K562 (cell line): ENCODE results near the gene RAB24. TPM values are rescaled to one million over a fixed set of nuclear protein-coding genes. Genes with fewer than 3 reads are reported as not detected.
A peak's percentile ranks its signal among the peaks of the same experiment; 100 is the strongest.

Source experiments
- CBFB ChIP-seq: sonication (generic); formaldehyde crosslinking; IDR thresholded peaks from 2 replicates; pipeline ENCODE4 v1.4.0; 2020; ENCODE audit warnings: mild to moderate bottlenecking, missing genetic modification reagents
- CREM ChIP-seq: IDR thresholded peaks from 2 replicates; pipeline ENCODE4 v1.6.1; 2014; ENCODE audit warnings: antibody characterized with exemption, low read depth
- DPF2 ChIP-seq: fragments of 450-650 bp; IDR thresholded peaks from 2 replicates; pipeline ENCODE4 v1.6.1; 2016
- HMG20A ChIP-seq: fragments of 450-650 bp; formaldehyde crosslinking; conservative IDR thresholded peaks from 2 replicates; pipeline ENCODE4 v1.4.0; 2020; ENCODE audit warnings: mild to moderate bottlenecking, mixed read lengths
- HSF4 ChIP-seq: fragments of 250-450 bp; sonication (Bioruptor Pico); IDR thresholded peaks from 2 replicates; pipeline ENCODE4 v2.1.2; 2022; ENCODE audit warnings: mild to moderate bottlenecking, moderate library complexity, borderline replicate concordance
- IFI16 ChIP-seq: fragments of 250-450 bp; sonication (Bioruptor Pico); IDR thresholded peaks from 2 replicates; pipeline ENCODE4 v2.1.2; 2022; ENCODE audit warnings: mild to moderate bottlenecking, inconsistent platforms
- JUND ChIP-seq, 2 experiments: IDR thresholded peaks; 2 replicates in 1 of 2; 3 replicates in 1 of 2; pipeline ENCODE4 v1.6.1; 2011; ENCODE audit warnings: borderline replicate concordance in 2 of 2, low read depth in 2 of 2, low read length in 2 of 2, improper control_type of control experiment in 1 of 2, missing biosample characterization in 1 of 2, missing genetic modification characterization in 1 of 2, missing genetic modification reagents in 1 of 2
- KDM1A ChIP-seq, 2 experiments: fragments of 450-650 bp; IDR thresholded peaks; 2 replicates each; pipeline ENCODE4 v1.6.1; 2016; ENCODE audit warnings: mild to moderate bottlenecking in 2 of 2
- LCOR ChIP-seq: sonication (generic); formaldehyde crosslinking; IDR thresholded peaks from 2 replicates; pipeline ENCODE4 v1.8.0; 2022; ENCODE audit warnings: mild to moderate bottlenecking, missing genetic modification reagents
- MCM5 ChIP-seq: fragments of 450-650 bp; IDR thresholded peaks from 2 replicates; pipeline ENCODE4 v1.6.1; 2016; ENCODE audit warnings: low read depth
- NFYB ChIP-seq: IDR thresholded peaks from 2 replicates; pipeline ENCODE4 v1.6.1; 2011; ENCODE audit warnings: mild to moderate bottlenecking, moderate library complexity; ENCODE audit not compliant: insufficient read length; ENCODE audit errors: extremely low read depth
- POLR2A ChIP-seq: fragments of 450-650 bp; conservative IDR thresholded peaks from 2 replicates; pipeline ENCODE4 v1.6.1; 2016
- PTBP1 ChIP-seq: fragments of 200-400 bp; formaldehyde crosslinking; IDR thresholded peaks from 2 replicates; pipeline ENCODE4 v1.6.1; 2017; ENCODE audit warnings: low read depth, low read length
- TAF9B ChIP-seq: fragments of 450-650 bp; IDR thresholded peaks from 2 replicates; pipeline ENCODE4 v1.6.1; 2018; ENCODE audit warnings: mild to moderate bottlenecking; ENCODE audit not compliant: partially characterized antibody
- ZNF197 ChIP-seq: fragments of 200-800 bp; sonication (Bioruptor generic); IDR thresholded peaks from 2 replicates; pipeline ENCODE4 v1.6.1; 2016; ENCODE audit warnings: low read depth, missing genetic modification characterization, missing compliant biosample characterization
- ZNF41 ChIP-seq: fragments of 250-450 bp; sonication (Bioruptor Pico); conservative IDR thresholded peaks from 2 replicates; pipeline ENCODE4 v1.4.0; 2020; ENCODE audit warnings: mild to moderate bottlenecking
- polyA plus RNA-seq, 8 experiments: library from polyadenylated mRNA; depleted of rRNA in 4 of 8; stranded (reverse) in 5 of 8; unstranded in 3 of 8; fragments of >200 nt; fragmentation: Nextera tagmentation in 2 of 8; fragmentation: Illumina TruSeq in 1 of 8; extraction: Ambion mirVana in 2 of 8; extraction: Trizol in 1 of 8; gene quantifications; 2 replicates each; pipeline versions ENCODE4 v1.2.1 to v1.2.3, GENCODE V29; 2011 to 2014; ENCODE audit warnings: inconsistent platforms in 1 of 8, missing spikeins in 1 of 8
- total RNA-seq, 7 experiments: library from RNA; depleted of rRNA in 6 of 7; stranded (reverse); fragments of >200 nt in 6 of 7; fragmentation: Illumina TruSeq in 2 of 7; extraction: Trizol in 2 of 7; gene quantifications; 2 replicates each; pipeline versions ENCODE4 v1.2.1 to v1.2.3, GENCODE V29; 2011 to 2021; ENCODE audit warnings: low replicate concordance in 1 of 7
- TF ChIP-seq, protein P1 (sequence below): sonication (generic); formaldehyde crosslinking; IDR thresholded peaks from 2 replicates; pipeline ENCODE4 v1.8.0; 2023; ENCODE audit warnings: missing genetic modification reagents, mild to moderate bottlenecking, borderline replicate concordance
- TF ChIP-seq, protein P2 (sequence below): fragments of 250-450 bp; sonication (Bioruptor Pico); IDR thresholded peaks from 2 replicates; pipeline ENCODE4 v1.5.0; 2021
- TF ChIP-seq, protein P3 (sequence below): fragments of 450-650 bp; IDR thresholded peaks from 2 replicates; pipeline ENCODE4 v1.6.1; 2017; ENCODE audit warnings: antibody characterized with exemption
- TF ChIP-seq, protein P4 (sequence below): conservative IDR thresholded peaks from 2 replicates; pipeline ENCODE4 v1.6.1; 2011; ENCODE audit warnings: low read depth, mild to moderate bottlenecking, low read length; ENCODE audit not compliant: control insufficient read depth

Gene RAB24
- total and polyA plus RNA-seq, 9 of the 15 experiments (the other 6 are each of a cell fraction or from before 2014, with no cell fraction given), result 13.9 to 107 (median 34.8) TPM

GRCh38 chr5:177304392-177305119 lies 1.0 kb upstream of the RAB24 start (continued):
- TF ChIP-seq, protein P1, sequence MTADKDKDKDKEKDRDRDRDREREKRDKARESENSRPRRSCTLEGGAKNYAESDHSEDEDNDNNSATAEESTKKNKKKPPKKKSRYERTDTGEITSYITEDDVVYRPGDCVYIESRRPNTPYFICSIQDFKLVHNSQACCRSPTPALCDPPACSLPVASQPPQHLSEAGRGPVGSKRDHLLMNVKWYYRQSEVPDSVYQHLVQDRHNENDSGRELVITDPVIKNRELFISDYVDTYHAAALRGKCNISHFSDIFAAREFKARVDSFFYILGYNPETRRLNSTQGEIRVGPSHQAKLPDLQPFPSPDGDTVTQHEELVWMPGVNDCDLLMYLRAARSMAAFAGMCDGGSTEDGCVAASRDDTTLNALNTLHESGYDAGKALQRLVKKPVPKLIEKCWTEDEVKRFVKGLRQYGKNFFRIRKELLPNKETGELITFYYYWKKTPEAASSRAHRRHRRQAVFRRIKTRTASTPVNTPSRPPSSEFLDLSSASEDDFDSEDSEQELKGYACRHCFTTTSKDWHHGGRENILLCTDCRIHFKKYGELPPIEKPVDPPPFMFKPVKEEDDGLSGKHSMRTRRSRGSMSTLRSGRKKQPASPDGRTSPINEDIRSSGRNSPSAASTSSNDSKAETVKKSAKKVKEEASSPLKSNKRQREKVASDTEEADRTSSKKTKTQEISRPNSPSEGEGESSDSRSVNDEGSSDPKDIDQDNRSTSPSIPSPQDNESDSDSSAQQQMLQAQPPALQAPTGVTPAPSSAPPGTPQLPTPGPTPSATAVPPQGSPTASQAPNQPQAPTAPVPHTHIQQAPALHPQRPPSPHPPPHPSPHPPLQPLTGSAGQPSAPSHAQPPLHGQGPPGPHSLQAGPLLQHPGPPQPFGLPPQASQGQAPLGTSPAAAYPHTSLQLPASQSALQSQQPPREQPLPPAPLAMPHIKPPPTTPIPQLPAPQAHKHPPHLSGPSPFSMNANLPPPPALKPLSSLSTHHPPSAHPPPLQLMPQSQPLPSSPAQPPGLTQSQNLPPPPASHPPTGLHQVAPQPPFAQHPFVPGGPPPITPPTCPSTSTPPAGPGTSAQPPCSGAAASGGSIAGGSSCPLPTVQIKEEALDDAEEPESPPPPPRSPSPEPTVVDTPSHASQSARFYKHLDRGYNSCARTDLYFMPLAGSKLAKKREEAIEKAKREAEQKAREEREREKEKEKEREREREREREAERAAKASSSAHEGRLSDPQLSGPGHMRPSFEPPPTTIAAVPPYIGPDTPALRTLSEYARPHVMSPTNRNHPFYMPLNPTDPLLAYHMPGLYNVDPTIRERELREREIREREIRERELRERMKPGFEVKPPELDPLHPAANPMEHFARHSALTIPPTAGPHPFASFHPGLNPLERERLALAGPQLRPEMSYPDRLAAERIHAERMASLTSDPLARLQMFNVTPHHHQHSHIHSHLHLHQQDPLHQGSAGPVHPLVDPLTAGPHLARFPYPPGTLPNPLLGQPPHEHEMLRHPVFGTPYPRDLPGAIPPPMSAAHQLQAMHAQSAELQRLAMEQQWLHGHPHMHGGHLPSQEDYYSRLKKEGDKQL (CRISPR knock-in tag), result no peak
- TF ChIP-seq KDM1A (IDR thresholded peaks at IDR 0.05), result peak in 1 of 2 experiments; percentile 65; a peak in 1 of 4 replicates
- no peak for TF ChIP-seq IFI16 (CRISPR knock-in tag)
- TF ChIP-seq CBFB (CRISPR knock-in tag), result 0 out of 2 replicates have a peak, but pooled peaks have one; percentile 45
- TF ChIP-seq ZNF197 (CRISPR knock-in tag), result no peak
- no peak for TF ChIP-seq HMG20A (CRISPR knock-in tag)
- no peak for TF ChIP-seq HSF4
- 0 out of 2 replicates have a peak, but pooled peaks have one; percentile 17 for TF ChIP-seq DPF2
- TF ChIP-seq, protein P2, sequence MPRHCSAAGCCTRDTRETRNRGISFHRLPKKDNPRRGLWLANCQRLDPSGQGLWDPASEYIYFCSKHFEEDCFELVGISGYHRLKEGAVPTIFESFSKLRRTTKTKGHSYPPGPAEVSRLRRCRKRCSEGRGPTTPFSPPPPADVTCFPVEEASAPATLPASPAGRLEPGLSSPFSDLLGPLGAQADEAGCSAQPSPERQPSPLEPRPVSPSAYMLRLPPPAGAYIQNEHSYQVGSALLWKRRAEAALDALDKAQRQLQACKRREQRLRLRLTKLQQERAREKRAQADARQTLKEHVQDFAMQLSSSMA, result no peak
- TF ChIP-seq ZNF41 (CRISPR knock-in tag), result no peak
- TF ChIP-seq CREM, result no peak
- TF ChIP-seq, protein P3, sequence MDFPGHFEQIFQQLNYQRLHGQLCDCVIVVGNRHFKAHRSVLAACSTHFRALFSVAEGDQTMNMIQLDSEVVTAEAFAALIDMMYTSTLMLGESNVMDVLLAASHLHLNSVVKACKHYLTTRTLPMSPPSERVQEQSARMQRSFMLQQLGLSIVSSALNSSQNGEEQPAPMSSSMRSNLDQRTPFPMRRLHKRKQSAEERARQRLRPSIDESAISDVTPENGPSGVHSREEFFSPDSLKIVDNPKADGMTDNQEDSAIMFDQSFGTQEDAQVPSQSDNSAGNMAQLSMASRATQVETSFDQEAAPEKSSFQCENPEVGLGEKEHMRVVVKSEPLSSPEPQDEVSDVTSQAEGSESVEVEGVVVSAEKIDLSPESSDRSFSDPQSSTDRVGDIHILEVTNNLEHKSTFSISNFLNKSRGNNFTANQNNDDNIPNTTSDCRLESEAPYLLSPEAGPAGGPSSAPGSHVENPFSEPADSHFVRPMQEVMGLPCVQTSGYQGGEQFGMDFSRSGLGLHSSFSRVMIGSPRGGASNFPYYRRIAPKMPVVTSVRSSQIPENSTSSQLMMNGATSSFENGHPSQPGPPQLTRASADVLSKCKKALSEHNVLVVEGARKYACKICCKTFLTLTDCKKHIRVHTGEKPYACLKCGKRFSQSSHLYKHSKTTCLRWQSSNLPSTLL, result no peak
- TF ChIP-seq JUND (IDR thresholded peaks at IDR 0.05; ENCODE audit: borderline replicate concordance, low read depth, low read length), result no peak; the same call in 1 of the 2 replicates
- no peak for TF ChIP-seq JUND (tag; IDR thresholded peaks at IDR 0.05; ENCODE audit: borderline replicate concordance, low read depth, low read length)
- no peak for TF ChIP-seq NFYB
- peak; percentile 66 for TF ChIP-seq TAF9B
- no peak for TF ChIP-seq POLR2A
- no peak for TF ChIP-seq LCOR (CRISPR knock-in tag)
- TF ChIP-seq, protein P4, sequence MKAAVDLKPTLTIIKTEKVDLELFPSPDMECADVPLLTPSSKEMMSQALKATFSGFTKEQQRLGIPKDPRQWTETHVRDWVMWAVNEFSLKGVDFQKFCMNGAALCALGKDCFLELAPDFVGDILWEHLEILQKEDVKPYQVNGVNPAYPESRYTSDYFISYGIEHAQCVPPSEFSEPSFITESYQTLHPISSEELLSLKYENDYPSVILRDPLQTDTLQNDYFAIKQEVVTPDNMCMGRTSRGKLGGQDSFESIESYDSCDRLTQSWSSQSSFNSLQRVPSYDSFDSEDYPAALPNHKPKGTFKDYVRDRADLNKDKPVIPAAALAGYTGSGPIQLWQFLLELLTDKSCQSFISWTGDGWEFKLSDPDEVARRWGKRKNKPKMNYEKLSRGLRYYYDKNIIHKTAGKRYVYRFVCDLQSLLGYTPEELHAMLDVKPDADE, result no peak
- TF ChIP-seq MCM5, result no peak
- TF ChIP-seq PTBP1, result no peak
